ENCODE measurements around the gene HELQ. TPM values are rescaled to one million over a fixed set of nuclear protein-coding genes. Genes with fewer than 3 reads are reported as not detected.

The HELQ gene
- total and polyA plus RNA-seq, 9 of the 15 experiments (the other 6 are each of a cell fraction or from before 2014, with no cell fraction given): 3.5 to 15.2 (median 11.9) TPM

GRCh38 chr4:83369831-83370639 is 85.6 kb downstream of the HELQ start:
- ATAC-seq: peak; percentile 73
- TF ChIP-seq REST (IDR thresholded peaks at IDR 0.05; ENCODE audit: borderline replicate concordance) (peak; percentile 8; the same call in 1 of the 2 replicates), REST (CRISPR knock-in tag; IDR thresholded peaks at IDR 0.05; ENCODE audit: low read depth) (no peak), ZNF280B (CRISPR knock-in tag; IDR thresholded peaks at IDR 0.05) (no peak), CTCF (IDR thresholded peaks at IDR 0.05 in 2 of 3, conservative IDR thresholded peaks at IDR 0.05 in 1 of 3; ENCODE audit: insufficient read depth in 2 of 3, low read depth in 1 of 3, low read length in 3 of 3) (peak in 1 of 3 experiments; percentile 35; a peak in 2 of 6 replicates), ZBTB1 (CRISPR knock-in tag; IDR thresholded peaks at IDR 0.05; ENCODE audit: borderline replicate concordance, low read depth) (no peak)

More at GRCh38 chr4:83369831-83370639, 85.6 kb downstream of the HELQ start:
- ChIA-PET CTCF (ENCODE audit: low intra/inter-chr PET ratio) (no interaction called here), POLR2A (interaction anchor here (0.8 kb wide), 1 partner anchor 65 kb away, joined by 3 read pairs; no protein-coding TSS in a partner anchor)
- H4K20me1 ChIP-seq (replicated peaks; ENCODE audit: control insufficient read depth, insufficient read depth, low read length): no peaks in the 10 kb centered on the region; the same call in 1 of the 2 replicates
- in situ Hi-C loops (cut with MboI): no loop called here
- no peak for FAIRE-seq
- H3K79me2 ChIP-seq (ENCODE audit: control insufficient read depth, insufficient read depth, low read length): no peaks in the 10 kb centered on the region
- H3K36me3 ChIP-seq (ENCODE audit: control insufficient read depth, insufficient read depth, low read length): no peaks in the 10 kb centered on the region
- WGBS (ENCODE audit: insufficient coverage, low coverage, missing lambda C conversion rate): 0% methylated on average over 4 of the region's 4 CpGs
- H2AFZ ChIP-seq (ENCODE audit: low read depth, low read length): no peak overlapping the region
- DNase-seq (ENCODE audit: extremely low read depth in 1 of 4, low spot score in 3 of 4): peak in 1 of 4 experiments; percentile 13
- no peaks in the 10 kb centered on the region; a peak in 1 of 5 replicates for H3K4me1 ChIP-seq (replicated peaks in 1 of 2; ENCODE audit: control insufficient read depth in 2 of 2, insufficient read depth in 2 of 2, low read length in 2 of 2)
- H3K4me3 ChIP-seq: no peak overlapping the region
- H3K27ac ChIP-seq (ENCODE audit: extremely low read depth, low read depth, low read length): no peak overlapping the region
- no peaks in the 10 kb centered on the region for H3K9me3 ChIP-seq (replicated peaks; ENCODE audit: control insufficient read depth, insufficient read depth, low read depth, low read length)
- intact Hi-C loops (cut with micrococcal nuclease): no loop called here
- H3K9ac ChIP-seq (ENCODE audit: insufficient read depth in 1 of 2, low read depth in 2 of 2, low read length in 2 of 2): no peak overlapping the region
- peaks cover 0 to 15% of the 10 kb centered on the region in 2 experiments; a peak in 4 of 5 replicates for H3K27me3 ChIP-seq (ENCODE audit: control insufficient read depth in 2 of 2, insufficient read depth in 2 of 2, low read length in 2 of 2)
- no peak overlapping the region for H3K4me2 ChIP-seq (ENCODE audit: insufficient read depth, low read length)
- no peaks in the 10 kb centered on the region for H3K9me1 ChIP-seq (ENCODE audit: control insufficient read depth, insufficient read depth, low read length)
- no TSS peak for BruUV-seq (replicated peaks)

Measured in K562 (cell line).